SKM-1 treated with dmso at 0.1 percent for 144 hours (cell line): Measurements from ENCODE around the gene PRDM16.

Experiments used
- DNase-seq: peaks from one replicate; lab custom pipeline; 2025; ENCODE audit not compliant: unreplicated experiment; lab: John Stamatoyannopoulos, UW

Gene PRDM16

GRCh38 chr1:3314491-3315381 lies 245.7 kb downstream of the PRDM16 start:
- no peak for DNase-seq

GRCh38 chr1:3315399-3316339 lies 246.7 kb downstream of the PRDM16 start:
- DNase-seq: no peak

- no peak for DNase-seq
Observed at GRCh38 chr1:3316340-3316943, 247.4 kb downstream of the PRDM16 start.

- DNase-seq: no peak
Observed at GRCh38 chr1:3317456-3317855, 248.5 kb downstream of the PRDM16 start.

GRCh38 chr1:3318329-3318728 lies 249.3 kb downstream of the PRDM16 start:
- no peak for DNase-seq

- peak; percentile 74 for DNase-seq
Observed at GRCh38 chr1:3319874-3320245, 250.9 kb downstream of the PRDM16 start.

GRCh38 chr1:3320246-3321152 lies 251.5 kb downstream of the PRDM16 start:
- DNase-seq: no peak

- DNase-seq: no peak
Observed at GRCh38 chr1:3321559-3322449, 252.8 kb downstream of the PRDM16 start.

GRCh38 chr1:3322450-3323020 lies 253.5 kb downstream of the PRDM16 start:
- no peak for DNase-seq

- no peak for DNase-seq
Observed at GRCh38 chr1:3323021-3323795, 254.2 kb downstream of the PRDM16 start.

- DNase-seq: no peak
Observed at GRCh38 chr1:3323796-3324703, 255.0 kb downstream of the PRDM16 start.

- no peak for DNase-seq
Observed at GRCh38 chr1:3324704-3325535, 255.9 kb downstream of the PRDM16 start.

GRCh38 chr1:3326516-3327388 lies 257.7 kb downstream of the PRDM16 start:
- no peak for DNase-seq

- no peak for DNase-seq
Observed at GRCh38 chr1:3327389-3327702, 258.3 kb downstream of the PRDM16 start.

GRCh38 chr1:3327936-3328590 lies 259.1 kb downstream of the PRDM16 start:
- DNase-seq: no peak
